Measurements from ENCODE around the gene FGF2. TPM values are rescaled to one million over a fixed set of nuclear protein-coding genes. Genes with fewer than 3 reads are reported as not detected.

Gene FGF2
- total RNA-seq (2022; extraction: Qiagen RNA extraction): 26.9 to 57.2 TPM (median 51.8 TPM) in 5 replicates

DNA sequence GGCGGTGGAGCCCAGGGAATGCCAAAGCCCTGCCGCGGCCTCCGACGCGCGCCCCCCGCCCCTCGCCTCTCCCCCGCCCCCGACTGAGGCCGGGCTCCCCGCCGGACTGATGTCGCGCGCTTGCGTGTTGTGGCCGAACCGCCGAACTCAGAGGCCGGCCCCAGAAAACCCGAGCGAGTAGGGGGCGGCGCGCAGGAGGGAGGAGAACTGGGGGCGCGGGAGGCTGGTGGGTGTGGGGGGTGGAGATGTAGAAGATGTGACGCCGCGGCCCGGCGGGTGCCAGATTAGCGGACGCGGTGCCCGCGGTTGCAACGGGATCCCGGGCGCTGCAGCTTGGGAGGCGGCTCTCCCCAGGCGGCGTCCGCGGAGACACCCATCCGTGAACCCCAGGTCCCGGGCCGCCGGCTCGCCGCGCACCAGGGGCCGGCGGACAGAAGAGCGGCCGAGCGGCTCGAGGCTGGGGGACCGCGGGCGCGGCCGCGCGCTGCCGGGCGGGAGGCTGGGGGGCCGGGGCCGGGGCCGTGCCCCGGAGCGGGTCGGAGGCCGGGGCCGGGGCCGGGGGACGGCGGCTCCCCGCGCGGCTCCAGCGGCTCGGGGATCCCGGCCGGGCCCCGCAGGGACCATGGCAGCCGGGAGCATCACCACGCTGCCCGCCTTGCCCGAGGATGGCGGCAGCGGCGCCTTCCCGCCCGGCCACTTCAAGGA is at the start of gene FGF2:
Gene FGF2 (plus strand): TSS at position 279 of the 705 bp plus-strand sequence. CDS start 344 bp downstream, at position 623.

DNA sequence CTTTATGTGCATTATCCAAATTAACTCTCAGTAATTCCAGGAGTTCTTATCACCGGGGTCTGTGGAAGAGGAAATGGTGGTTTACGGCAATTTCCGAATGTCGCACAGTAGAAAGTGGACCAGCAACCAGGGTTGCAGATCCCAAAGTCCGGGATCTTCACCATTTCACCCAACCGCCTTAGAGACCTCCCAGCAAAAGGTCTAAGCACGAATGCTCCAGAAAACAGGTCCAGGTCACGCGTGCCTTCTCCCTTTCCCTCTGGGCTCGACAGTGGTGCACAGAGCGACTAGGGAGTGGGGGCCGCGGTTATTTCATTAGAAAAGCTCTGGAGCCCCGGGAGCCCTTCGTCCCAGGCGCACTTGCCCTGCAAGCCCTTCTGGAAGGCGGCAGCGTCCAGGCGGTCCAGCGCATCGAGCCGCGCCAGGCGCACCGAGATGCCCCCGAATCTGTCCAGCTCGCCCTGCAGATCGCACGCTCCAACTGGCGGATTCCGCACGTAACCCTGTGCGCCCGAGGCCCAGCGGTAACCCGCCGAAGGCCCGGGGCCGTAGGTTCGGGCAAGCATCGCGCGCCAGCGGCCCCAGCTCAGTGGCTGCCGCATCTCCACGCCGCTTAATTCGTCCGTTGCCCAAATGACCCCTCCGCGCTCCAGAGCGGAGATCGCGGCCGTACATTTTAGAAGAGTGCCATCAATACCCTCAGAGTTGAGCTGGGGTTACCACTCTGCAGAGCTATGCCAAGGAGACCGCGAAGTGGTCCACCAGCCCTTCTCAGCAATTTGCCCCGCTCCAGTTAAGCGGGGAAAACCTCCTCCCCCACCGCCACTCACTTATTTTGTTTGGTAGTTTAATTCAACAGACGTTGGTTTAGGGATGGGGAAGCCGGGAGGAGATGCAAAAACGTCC is 95.6 kb downstream of the FGF2 start, which contains the start of gene NUDT6:
Gene NUDT6 (minus strand): TSS at position 627 of the 906 bp plus-strand sequence. CDS start 25 bp downstream, at position 602.

Other genes starting within 250 kb of the FGF2 start
- not detected in 5 replicates for gene IL21, start 205.8 kb upstream of the FGF2 start, total RNA-seq (2022; extraction: Qiagen RNA extraction)
- gene BBS12, start 94.1 kb upstream of the FGF2 start, total RNA-seq (2022; extraction: Qiagen RNA extraction): 2.0 to 3.2 TPM (median 3.0 TPM) in 5 replicates
- gene NUDT6, start 95.8 kb downstream of the FGF2 start, total RNA-seq (2022; extraction: Qiagen RNA extraction): 6.5 to 8.6 TPM (median 7.1 TPM) in 5 replicates

Data from A549 treated with Mapracorat at 1 μM for 4 hours (cell line).